T47D (cell line): ENCODE results near the gene TGM4.
"Not testable (repeated sequence)": the region's sequence is repeated elsewhere in the genome, so short reads cannot be mapped to it uniquely, and the experiment has no call there.

Source experiments
- DNase-seq, 2 experiments: peaks; one replicate each; pipeline versions ENCODE4 v3.0.0 to v3.0.0-alpha.2; 2011 to 2012; ENCODE audit warnings: low read depth in 1 of 2, low spot score in 1 of 2
- JUND ChIP-seq: IDR thresholded peaks from 2 replicates; pipeline ENCODE4 v1.6.1; 2012; ENCODE audit warnings: low read depth
- in situ Hi-C: cut with HindIII; loops from 2 replicates; pipeline ENCODE4 v1.10.0; 2016; ENCODE audit warnings: low sequenced_read_pairs, low pct_unique_long_range_greater_than_20kb

TGM4 gene

DNA sequence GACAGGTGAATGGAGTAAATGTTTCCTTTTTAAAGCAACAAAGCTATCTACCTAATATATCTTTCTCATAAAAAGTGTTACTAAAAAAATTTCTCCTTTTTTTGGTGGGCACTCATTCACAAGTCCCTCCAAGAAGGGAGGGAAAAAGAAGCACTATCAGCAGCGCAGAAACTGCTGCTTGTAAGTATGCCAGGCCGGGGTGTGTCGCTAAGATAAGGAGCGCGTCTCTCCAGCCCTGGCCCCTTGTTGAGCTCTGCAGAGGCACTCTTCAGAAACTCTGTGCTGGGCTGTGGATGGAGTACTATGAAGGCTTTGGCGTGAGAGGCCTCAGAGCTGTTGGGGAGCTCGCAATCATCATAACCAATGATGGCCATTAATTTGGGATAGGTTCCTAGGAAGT, 52.5 kb downstream of the TGM4 start:
- in situ Hi-C loops, result no loop called here
- DNase-seq, result no peak
- no peak for TF ChIP-seq JUND

DNA sequence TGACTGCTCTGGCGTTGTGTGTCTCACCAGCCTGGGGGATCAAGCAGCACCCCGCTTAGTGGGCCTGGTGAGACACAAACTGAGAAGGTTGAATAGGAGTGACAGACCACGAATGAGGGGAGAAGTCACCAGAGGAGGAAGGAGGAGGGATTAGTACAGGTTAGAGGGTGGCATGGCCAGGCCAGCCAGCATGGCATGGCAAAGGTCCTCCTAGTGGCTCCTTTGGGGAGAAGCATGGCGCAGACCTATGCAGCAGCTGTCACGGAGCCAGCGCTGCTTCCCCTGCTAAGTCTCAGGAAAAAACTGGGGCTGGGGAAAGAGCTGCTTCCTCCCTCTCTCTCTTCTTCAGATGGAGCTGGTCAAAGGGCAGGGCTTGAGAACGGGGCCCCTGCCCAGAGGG, 53.0 kb downstream of the TGM4 start:
- TF ChIP-seq JUND, result no peak
- DNase-seq, result no peak

DNA sequence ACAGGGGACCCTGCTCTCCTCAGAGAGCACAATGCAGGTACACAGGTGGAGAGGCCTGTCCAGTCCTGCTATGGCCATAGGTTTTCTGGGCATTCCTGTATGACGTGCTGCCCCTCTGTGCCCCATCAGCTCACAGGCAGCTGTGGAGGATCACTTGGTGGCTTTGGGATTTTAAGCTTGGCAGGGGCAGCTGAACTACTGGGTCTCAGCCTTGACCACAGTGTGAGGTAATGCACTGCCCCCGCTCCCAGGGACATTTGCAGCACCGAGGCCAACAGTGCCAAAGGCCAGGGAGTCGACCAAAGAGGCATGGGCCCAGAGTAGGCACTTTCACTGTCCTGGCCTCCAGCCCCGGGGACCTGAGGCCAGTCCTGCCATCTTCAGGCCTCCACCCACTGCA, 55.4 kb downstream of the TGM4 start:
- TF ChIP-seq JUND, result no peak
- in situ Hi-C loops, result no loop called here
- no peak for DNase-seq

More for the DNA sequence above, 53.0 kb downstream of the TGM4 start:
- in situ Hi-C loops, result no loop called here

DNA sequence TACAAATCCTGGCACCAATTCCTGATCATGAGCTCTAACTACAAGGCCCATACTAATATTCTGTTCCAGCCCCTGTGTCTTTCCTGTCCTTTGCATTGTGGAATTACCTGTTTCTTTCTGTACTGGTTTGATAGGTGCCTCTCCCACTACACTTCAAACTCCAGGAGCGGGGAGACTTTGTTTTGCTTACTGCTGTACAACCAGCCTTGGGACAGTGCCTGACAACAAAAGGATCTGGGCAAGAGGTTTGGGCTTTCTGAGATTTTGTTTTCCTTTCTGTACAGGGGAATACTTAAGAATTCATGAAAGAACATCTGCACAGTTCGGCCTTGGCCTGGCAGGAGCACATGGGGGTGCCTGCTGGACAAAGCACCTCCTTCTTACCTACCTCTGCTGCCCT, 56.5 kb downstream of the TGM4 start:
- TF ChIP-seq JUND, result no peak
- DNase-seq, result no peak
- in situ Hi-C loops, result no loop called here

DNA sequence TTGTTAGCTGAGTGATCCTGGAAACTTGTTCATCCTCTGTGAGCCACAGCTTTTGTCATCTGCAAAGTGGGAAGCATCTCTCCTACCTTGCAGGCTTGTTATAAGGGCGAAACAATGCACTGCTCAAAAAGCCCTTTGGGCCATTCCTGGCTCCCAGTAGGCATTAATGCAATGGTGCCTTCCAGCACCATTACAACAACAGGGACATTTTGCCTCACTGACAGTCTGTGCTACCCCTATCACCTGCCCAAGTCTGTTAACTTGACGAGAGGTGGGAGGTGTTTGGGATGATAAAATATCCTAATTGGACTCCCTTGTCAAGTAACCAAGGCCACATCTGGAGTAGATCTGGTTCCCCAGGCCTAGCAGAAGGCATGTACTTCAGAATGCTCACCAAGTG, 57.4 kb downstream of the TGM4 start:
- DNase-seq, result no peak
- TF ChIP-seq JUND, result no peak
- in situ Hi-C loops, result no loop called here

DNA sequence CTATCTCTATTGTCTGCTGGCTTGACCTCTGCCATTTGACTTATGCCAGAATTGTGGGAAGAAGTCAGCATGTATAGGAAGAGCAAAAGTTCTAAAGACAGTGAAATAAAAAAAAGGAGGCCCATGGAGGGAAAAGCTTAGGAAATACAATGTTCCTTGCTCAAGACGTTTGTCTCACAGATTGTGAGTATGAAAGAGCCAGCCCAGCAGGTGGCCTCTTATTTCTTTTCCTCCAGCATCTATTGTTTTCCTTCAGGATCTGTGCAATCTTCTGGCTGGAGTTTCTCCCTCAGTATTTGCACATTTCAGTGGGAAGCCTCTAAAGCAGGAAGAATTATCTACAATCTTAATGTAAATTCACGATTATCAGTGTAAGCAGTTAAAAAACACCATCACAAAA, 57.9 kb downstream of the TGM4 start:
- in situ Hi-C loops, result no loop called here
- TF ChIP-seq JUND, result no peak
- DNase-seq, result no peak

DNA sequence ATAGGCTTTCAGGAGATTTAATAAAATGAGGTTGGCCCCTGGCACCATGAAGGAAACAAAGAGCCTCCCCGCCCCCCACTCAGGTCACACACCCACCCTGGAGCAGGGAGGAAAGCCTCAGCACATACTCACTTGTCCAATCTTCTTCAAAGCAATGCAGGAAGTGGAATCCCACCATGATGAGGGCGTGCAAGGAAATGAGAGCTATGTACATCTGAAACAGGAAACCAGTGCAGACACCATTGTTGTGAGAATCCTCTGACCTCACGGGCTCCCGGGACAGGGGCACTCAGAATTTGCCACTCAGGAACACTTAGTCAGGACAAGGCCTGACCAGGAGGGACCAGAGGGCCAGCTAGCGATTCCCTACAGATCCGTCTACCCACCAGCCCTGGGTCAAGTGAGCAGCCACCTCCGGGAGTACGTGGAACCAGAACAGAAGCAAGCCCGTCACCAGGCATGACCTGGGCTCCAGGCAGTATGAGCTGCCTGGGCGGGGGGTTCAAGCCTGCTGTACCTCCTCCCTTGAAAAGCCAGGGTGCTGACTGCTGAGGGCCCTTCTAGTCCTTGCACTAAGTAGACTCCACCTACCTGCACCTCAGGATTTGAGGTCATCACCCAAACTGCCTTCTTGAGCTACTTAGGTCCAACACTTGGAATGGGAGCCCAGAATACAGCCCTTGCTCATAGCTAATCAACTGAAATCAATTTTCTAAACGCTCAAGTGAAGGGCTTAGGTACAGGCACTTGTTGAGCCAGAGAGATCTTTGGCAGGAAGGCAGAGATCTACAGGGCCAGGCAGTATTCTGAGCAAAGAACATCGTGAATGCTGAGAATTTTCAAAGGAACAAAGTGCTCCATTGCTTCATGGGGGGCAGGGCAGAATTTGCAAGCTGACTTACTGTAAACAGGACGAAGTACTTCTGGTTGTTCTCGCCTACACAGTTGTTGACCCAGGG, 58.9 kb downstream of the TGM4 start:
- in situ Hi-C loops, result no loop called here
- TF ChIP-seq JUND, result no peak
- no peak for DNase-seq

DNA sequence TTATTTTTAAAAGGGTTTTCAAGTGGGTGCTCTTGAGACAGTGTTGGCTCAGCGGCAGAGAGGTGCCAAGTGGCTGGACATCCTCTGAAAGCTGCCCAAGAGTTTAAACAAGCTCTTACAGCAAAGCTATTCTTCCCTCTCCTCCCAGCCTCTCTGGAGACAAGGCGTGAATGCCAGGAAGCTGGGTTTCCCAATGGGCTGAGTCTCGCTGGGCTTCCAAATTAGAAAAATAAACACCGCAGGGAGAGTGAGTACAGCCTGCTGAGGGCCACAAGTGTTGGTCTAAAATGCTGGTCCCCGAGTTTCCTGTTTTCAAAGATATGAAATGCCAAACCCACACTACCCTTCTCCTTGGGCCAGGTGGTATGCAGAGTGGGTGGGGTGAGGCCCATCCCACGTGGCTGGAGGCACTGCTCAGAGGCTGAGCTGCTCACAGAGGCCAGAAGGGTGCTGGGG, 65.2 kb downstream of the TGM4 start:
- no peak for DNase-seq
- in situ Hi-C loops, result no loop called here
- TF ChIP-seq JUND, result no peak

DNA sequence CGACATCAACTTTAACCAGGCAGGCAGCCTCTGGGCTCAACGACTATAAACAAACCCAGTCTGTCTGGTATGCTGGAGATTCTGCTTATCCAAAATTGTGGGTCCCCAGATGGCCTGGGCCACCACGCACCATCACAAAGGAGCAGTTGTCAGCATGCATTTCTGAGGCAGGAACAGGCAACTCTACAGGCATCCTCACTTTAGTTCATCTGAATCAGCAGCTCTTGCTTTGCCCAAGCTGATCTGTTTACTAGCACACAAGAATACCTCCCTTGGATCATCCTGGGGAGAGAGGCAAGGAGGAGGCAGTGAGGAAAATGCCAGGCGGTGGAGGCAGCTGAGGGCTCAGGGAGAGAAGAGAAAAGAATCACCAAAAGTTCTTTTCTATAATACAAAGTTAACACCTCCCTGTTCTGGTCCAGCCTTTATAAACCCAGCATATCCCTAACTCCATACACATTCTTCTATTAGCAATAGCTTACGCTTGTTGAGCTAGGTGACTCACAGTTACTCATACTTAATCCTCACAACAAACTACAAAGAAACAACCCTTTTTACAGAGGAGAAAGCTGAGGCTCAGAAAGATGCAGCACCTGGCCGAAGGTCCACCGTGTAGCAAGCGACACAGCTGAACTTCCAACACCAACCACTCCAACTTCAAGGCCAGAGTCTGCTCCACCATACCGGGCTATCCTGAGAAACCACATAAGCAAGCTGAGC, 68.0 kb downstream of the TGM4 start:
- no peak for DNase-seq
- TF ChIP-seq JUND, result no peak
- in situ Hi-C loops, result no loop called here

DNA sequence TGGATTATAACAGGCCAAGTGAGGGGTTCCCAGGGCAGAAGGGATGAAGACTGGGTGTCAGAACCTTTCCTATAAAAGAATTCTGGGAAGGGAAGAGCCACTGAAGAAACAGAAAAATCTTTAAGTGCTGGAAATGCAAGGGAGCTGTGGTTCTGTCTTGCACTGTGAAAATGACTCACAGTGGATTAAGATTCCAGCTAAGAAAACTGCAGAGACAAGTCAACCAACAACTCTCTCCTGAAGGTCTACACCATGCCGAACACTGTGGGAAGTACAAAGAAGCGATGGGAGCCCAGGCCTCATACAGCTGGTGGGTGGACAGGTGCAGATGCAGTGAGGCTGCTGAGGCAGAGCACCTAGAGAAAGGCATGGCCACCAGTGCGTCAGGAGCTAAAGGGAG, 73.8 kb downstream of the TGM4 start:
- no peak for DNase-seq
- TF ChIP-seq JUND, result no peak
- in situ Hi-C loops, result no loop called here

DNA sequence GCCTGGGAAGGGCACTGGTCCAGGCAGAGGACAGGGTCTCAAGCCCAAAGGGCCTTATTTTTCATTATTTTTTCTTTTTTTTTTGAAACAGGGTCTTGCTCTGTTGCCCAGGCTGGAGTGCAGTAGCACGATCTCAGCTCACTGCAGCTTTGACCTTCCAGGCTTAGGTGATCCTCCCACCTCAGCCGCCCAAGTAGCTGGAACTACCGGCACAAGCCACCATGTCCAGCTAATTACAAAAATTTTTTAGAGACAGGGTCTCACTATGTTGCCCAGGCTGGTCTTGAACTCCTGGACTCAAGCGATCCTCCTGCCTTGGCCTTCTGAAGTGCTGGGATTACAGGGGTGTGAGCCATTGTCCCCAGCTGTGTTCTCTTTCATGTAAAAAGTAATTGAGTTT, 75.4 kb downstream of the TGM4 start:
- in situ Hi-C loops, DNase-seq: not testable (repeated sequence)

DNA sequence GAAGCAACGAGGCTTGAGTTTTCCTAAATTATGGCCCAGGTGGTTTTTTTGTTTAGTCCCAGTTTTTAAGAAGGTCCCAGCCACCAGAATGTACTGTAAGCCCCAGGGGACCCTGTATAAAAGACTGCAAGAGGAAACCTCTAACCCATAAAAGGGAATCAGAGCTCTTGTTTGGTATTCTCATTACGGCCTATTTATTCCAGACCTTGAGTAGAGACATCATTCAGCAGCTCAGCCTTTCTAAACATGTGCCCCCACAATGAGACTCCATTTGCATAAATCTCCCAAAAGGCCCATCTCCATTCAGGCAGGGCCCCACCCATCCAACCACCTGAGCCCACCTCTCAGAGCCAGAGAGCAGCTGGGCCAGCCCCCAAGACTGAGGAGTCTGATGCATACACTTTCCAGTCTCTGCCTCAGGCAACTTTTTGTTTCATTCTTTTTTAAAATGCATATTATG, 75.9 kb downstream of the TGM4 start:
- in situ Hi-C loops, result no loop called here
- no peak for TF ChIP-seq JUND
- DNase-seq, result no peak

DNA sequence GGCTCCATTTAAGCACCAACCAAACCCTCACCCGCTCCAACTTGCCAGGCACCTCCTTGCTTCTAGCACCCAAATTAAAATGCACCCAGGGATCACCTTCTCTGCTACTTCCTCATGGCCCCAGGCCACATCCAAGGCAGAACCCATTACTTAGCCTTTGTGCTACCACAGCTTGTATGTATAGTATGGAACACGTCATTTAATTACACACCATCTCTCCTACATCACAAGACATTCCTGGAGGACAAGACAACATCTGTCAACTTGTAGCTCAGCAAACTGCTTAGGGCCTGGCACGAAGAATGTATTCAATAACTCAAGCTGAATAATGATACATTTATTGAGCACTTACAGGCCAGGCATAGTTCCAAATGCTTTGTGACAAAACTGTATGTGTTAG, 78.3 kb downstream of the TGM4 start:
- TF ChIP-seq JUND, result peak; percentile 88; the same call in 1 of the 2 replicates
- DNase-seq, result peak; percentile 70 to 89
- in situ Hi-C loops, result no loop called here
